Measurements from ENCODE around the gene ADNP. TPM values are rescaled to one million over a fixed set of nuclear protein-coding genes. Genes with fewer than 3 reads are reported as not detected.

The ADNP gene
- total and polyA plus RNA-seq, 2 donors (not counting 1 experiment from before 2014, with no cell fraction given) = 20.4 to 94.8 TPM

DNA sequence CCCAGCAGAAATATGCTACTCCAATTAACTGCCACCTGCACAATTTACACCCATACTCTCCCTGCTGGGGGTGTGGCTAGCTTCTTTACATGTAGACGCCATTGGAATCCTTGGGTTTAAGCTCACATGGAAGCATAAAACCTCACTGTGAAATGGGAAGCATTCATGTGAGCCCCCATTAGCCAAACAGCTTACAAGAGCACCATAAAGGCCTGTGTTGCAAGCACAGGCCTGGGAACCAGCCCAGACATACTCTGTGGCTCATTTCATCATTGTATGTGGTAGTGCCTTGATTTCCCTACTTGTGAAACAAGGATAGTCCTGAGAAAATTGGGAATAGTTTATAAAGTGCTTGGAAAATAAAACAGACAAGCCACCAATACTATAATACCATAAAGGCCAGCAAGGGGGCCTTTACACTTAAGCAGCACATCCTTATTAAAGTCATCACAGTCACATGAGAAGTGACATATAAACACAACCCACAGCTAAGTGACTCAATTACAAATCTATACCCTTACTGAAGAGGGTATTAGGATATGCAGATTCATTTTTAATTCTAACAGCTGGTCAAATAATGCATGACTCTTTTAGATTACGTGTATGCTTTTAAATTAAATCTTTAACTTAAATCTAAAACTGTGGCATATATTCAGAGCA lies 6.8 kb downstream of the ADNP start:
- Histone ChIP-seq H3K4me3 (ENCODE audit: control extremely low read depth in 1 of 5, extremely low read depth in 1 of 5, insufficient read depth in 1 of 5, low read depth in 2 of 5, low read length in 4 of 5) (no peak overlapping the region), H2AFZ (ENCODE audit: insufficient read depth, low read depth, low read length, poor library complexity, severe bottlenecking) (no peak overlapping the region), H3K79me2 (ENCODE audit: control insufficient read depth, insufficient read depth, low read length) (peaks cover 100% of the 10 kb centered on the region), H3K27me3 (replicated peaks in 1 of 4; ENCODE audit: control extremely low read depth in 1 of 4, control insufficient read depth in 3 of 4, insufficient read depth in 4 of 4, low read length in 3 of 4) (no peaks in the 10 kb centered on the region), H3K4me2 (replicated peaks; ENCODE audit: low read depth, low read length, poor library complexity, severe bottlenecking) (peak overlapping the region; percentile 17), H3K27ac (ENCODE audit: low read length in 2 of 2) (no peak overlapping the region), H4K20me1 (ENCODE audit: control insufficient read depth, insufficient read depth, low read length, poor library complexity, severe bottlenecking) (peaks cover 51% of the 10 kb centered on the region), H3K36me3 (replicated peaks in 1 of 2; ENCODE audit: control extremely low read depth in 1 of 2, control insufficient read depth in 1 of 2, extremely low read depth in 1 of 2, insufficient read depth in 2 of 2, low read length in 1 of 2) (peaks cover 0 to 56% of the 10 kb centered on the region in 2 experiments), H3K4me1 (ENCODE audit: control insufficient read depth in 2 of 2, insufficient read depth in 2 of 2, low read length in 2 of 2) (peaks cover 41 to 43% of the 10 kb centered on the region in 2 donors), H3K9me3 (ENCODE audit: control extremely low read depth in 1 of 3, control insufficient read depth in 2 of 3, insufficient read depth in 1 of 3, low read length in 2 of 3) (no peaks in the 10 kb centered on the region), H3K9ac (ENCODE audit: low read length) (no peak overlapping the region)
- POLR2A ChIA-PET = interaction anchor here (0.8 kb wide), 1 partner anchor 16 kb away, joined by 3 read pairs; no protein-coding TSS in a partner anchor
- H3K4me1 Mint-ChIP-seq = peaks cover 77% of the 10 kb centered on the region
- intact Hi-C loops (cut with micrococcal nuclease) = loop anchor here (2.0 kb wide), 1 partner anchor 16 kb away; no protein-coding TSS in a partner anchor
- DNase-seq (no peak), ATAC-seq (ENCODE audit: low read depth) (no peak)
- 50% methylated on average over 1 of the region's 2 CpGs for WGBS (ENCODE audit: insufficient coverage)
- H3K9me3 Mint-ChIP-seq (ENCODE audit: insufficient read depth) = no peaks in the 10 kb centered on the region
- CTCF ChIA-PET = interaction anchor here (1.6 to 16.7 kb wide), 2 partner anchors 103 to 129 kb away, joined by 5 to 390 read pairs; partner anchors contain the start of gene BCAS4
- TF ChIP-seq, protein P1, sequence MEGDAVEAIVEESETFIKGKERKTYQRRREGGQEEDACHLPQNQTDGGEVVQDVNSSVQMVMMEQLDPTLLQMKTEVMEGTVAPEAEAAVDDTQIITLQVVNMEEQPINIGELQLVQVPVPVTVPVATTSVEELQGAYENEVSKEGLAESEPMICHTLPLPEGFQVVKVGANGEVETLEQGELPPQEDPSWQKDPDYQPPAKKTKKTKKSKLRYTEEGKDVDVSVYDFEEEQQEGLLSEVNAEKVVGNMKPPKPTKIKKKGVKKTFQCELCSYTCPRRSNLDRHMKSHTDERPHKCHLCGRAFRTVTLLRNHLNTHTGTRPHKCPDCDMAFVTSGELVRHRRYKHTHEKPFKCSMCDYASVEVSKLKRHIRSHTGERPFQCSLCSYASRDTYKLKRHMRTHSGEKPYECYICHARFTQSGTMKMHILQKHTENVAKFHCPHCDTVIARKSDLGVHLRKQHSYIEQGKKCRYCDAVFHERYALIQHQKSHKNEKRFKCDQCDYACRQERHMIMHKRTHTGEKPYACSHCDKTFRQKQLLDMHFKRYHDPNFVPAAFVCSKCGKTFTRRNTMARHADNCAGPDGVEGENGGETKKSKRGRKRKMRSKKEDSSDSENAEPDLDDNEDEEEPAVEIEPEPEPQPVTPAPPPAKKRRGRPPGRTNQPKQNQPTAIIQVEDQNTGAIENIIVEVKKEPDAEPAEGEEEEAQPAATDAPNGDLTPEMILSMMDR (IDR thresholded peaks at IDR 0.05) = no peak
- no peak for TF ChIP-seq EZH2 (IDR thresholded peaks at IDR 0.05; ENCODE audit: borderline replicate concordance, insufficient read depth, low read depth, low read length, poor library complexity, severe bottlenecking)
- H3K27ac Mint-ChIP-seq = peak overlapping the region; percentile 26
- H3K27me3 Mint-ChIP-seq = no peaks in the 10 kb centered on the region
- no peak overlapping the region for H3K4me3 Mint-ChIP-seq

All from B cell (primary cell).